Thymus (tissue), 11 donors: ENCODE data around the gene TRPV5. TPM values are rescaled to one million over a fixed set of nuclear protein-coding genes. Genes with fewer than 3 reads are reported as not detected.

Source experiments
- DNase-seq, 9 donors: peaks; one replicate each; pipeline ENCODE4 v3.0.0-alpha.2; 2013; ENCODE audit warnings: low spot score in 9 of 9, low read depth in 6 of 9, missing footprints in 1 of 9
- H3K27ac ChIP-seq, 2 donors: one replicate each; pipeline ENCODE4 v1.5.1; 2013; ENCODE audit warnings: control low read depth in 1 of 2, low read depth in 1 of 2, low read length in 1 of 2, mild to moderate bottlenecking in 1 of 2, moderate library complexity in 1 of 2
- H3K27me3 ChIP-seq, 2 donors: one replicate each; pipeline ENCODE4 v1.5.1; 2013; ENCODE audit warnings: low read length in 1 of 2; ENCODE audit not compliant: control insufficient read depth in 2 of 2, insufficient read depth in 1 of 2
- H3K36me3 ChIP-seq, 2 donors: one replicate each; pipeline ENCODE4 v1.5.1; 2013; ENCODE audit warnings: low read length in 1 of 2, mild to moderate bottlenecking in 1 of 2, moderate library complexity in 1 of 2; ENCODE audit not compliant: control insufficient read depth in 2 of 2, insufficient read depth in 2 of 2
- H3K4me1 ChIP-seq, 2 donors: one replicate each; pipeline ENCODE4 v1.5.1; 2013; ENCODE audit warnings: low read length in 2 of 2; ENCODE audit not compliant: control insufficient read depth in 2 of 2, insufficient read depth in 2 of 2
- H3K4me3 ChIP-seq, 2 donors: one replicate each; pipeline ENCODE4 v1.5.1; 2013; ENCODE audit warnings: low read length in 2 of 2, control low read depth in 1 of 2, mild to moderate bottlenecking in 1 of 2
- H3K9me3 ChIP-seq, 2 donors: one replicate each; pipeline ENCODE4 v1.5.1; 2013; ENCODE audit warnings: low read length in 1 of 2, mild to moderate bottlenecking in 1 of 2; ENCODE audit not compliant: control insufficient read depth in 2 of 2, insufficient read depth in 1 of 2
- WGBS: extraction: QIAGEN DNeasy Blood & Tissue Kit; methylation state at CpG from one replicate; pipeline ENCODE4 v1.1.7; 2013; 5-methylcytosine and 5-hydroxymethylcytosine counted together
- polyA plus RNA-seq: library from polyadenylated mRNA; stranded (reverse); fragments of 200-250 nt; gene quantifications from one replicate; pipeline ENCODE4 v1.2.3, GENCODE V29; 2013
- total RNA-seq: library from RNA; stranded (reverse); fragments of 120-200 nt; gene quantifications from one replicate; pipeline ENCODE4 v1.2.4, GENCODE V29; 2013
- donor health status: healthy.

TRPV5 gene
- total and polyA plus RNA-seq, 2 donors: 0.02 to 0.05 TPM

DNA sequence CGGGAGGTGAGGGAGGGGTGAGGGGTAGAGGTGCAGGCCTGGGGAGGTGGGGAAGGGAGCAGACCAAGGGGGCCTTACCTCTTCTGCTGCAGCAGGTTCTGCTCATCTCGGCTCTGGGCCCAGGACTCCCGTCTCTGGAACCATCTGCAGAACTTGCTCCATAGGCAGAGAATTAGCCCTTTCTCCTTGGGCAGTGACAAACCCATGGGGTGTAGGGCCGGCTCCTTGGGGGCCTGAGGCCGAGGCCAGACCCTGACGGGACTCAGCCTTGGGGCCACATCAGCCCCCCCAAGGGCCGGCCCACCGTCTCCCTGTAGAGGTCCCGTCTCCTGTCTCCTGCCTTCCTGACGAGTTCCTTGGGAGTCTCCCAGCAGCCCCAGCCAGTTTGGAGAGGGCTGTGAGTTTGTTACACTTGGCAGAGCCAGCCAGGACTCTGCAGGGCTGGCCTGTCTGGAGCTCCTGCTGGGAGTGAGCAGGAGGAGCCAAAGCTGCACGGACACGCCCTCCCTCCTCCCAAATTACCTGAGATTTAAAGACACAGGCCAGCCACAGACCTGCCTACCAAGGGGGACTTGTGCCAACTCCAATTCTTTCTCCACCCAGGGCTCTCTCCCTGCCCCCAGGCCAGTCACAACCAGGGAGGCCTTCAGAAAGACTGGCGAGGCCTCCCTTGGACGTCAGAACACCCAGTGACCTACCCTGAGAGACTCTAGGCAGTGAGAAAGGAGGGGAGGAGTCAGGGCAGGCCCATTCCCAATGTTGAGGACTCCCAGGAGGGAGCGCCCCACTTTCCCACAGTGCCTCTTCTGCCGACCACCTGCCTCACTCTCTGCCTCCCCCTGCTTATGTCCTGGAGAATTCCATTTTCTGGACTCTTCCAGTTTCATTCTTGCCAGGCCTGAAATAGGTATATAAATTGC, 48.0 kb downstream of the TRPV5 start, which contains the start of gene TRPV6:
Gene TRPV6, minus strand, starts transcription at position 435 of the 920 bp plus-strand sequence.
- Histone ChIP-seq H3K27me3 (no peaks in the 10 kb centered on the region), H3K36me3 (no peaks in the 10 kb centered on the region), H3K4me3 (no peak within 1 kb of the TSS), H3K9me3 (no peaks in the 10 kb centered on the region), H3K4me1 (peaks cover 0 to 5% of the 10 kb centered on the region in 2 donors), H3K27ac (no peak within 1 kb of the TSS)
- WGBS: 93% methylated on average over 16 of the region's 16 CpGs
- DNase-seq: no peak

DNA sequence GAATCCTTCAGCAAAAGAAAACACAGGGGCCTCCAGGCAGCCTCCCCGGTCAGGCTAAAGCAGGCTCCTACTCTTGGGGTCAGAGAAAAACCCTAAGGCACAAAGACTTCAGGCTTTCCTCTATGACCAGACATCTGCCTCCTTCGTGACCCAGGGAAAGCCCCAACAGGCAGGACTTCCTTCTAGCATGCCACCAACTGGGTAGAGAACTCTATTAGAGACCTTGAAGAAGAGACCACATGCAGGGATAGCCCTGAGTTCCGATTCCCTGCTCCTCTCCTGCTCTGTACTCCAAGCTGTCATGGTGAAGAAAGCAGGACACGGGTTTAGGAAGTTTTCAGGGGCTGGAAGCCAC, 49.3 kb downstream of the TRPV5 start:
- Histone ChIP-seq H3K4me1 (peaks cover 0 to 5% of the 10 kb centered on the region in 2 donors), H3K27ac (no peak overlapping the region), H3K9me3 (no peaks in the 10 kb centered on the region), H3K27me3 (no peaks in the 10 kb centered on the region), H3K36me3 (no peaks in the 10 kb centered on the region), H3K4me3 (no peak overlapping the region)
- 96% methylated on average over 4 of the region's 4 CpGs for WGBS
- no peak for DNase-seq

DNA sequence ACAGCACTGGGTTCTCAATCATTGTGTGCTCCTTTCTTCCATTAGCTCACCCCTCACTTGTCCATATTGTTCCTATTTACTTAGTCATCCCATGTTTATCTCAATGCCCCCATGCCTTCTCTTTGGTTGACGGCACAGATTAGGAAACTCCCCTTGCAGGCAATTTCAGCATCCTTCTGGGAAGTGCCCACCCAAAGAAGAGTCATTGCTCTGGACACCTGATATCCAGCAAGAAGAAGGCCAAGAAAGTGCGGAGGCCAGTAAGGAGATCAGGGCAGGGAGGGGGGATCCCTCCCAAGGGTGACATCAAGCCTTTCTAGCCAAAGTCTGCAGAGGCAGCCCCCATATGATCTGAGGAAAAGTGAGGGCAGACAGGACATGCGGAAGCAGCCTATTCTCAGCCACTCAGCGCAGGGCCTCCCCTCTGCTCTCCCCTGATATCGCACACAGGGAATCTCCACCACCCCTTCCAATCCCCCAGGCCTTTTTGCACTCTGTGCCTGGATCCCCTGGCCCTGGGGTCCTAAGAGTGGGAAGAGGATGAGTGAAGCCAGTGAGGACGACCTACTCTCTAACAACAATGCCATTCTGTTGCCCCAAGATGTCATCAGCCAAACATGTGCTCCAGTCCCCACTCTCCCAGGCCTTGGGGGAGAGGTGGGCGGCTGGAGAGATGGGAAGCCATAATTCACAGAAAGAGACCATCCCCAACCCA, 49.8 kb downstream of the TRPV5 start:
- WGBS: 94% methylated on average over 7 of the region's 7 CpGs
- no peak for DNase-seq

DNA sequence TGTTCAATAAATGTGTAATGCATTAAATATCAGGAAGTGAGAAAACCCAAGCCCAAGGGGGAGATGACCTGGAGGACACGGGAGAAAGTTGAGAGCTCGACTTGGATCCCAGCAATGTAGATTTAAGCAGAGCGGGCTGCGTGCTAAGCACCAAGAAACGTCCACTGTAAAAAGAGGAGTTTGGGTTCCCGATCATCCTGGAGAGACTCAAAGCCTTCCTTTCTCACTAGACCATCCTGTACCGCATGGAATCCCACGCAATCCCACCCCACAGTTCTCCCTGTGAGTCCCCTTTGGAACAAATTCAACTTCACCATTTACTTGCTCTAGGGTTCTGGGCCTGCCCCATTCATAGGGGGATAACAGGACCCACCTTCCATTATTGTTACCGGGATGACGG, 50.4 kb downstream of the TRPV5 start:
- H3K27me3 ChIP-seq: no peaks in the 10 kb centered on the region
- DNase-seq: no peak
- no peak overlapping the region for H3K27ac ChIP-seq
- no peaks in the 10 kb centered on the region for H3K36me3 ChIP-seq
- 91% methylated on average over 10 of the region's 10 CpGs for WGBS
- no peaks in the 10 kb centered on the region for H3K9me3 ChIP-seq
- no peak overlapping the region for H3K4me3 ChIP-seq
- peaks cover 0 to 5% of the 10 kb centered on the region in 2 donors for H3K4me1 ChIP-seq

More for the DNA sequence above, 49.8 kb downstream of the TRPV5 start:
- Histone ChIP-seq H3K9me3 (no peaks in the 10 kb centered on the region), H3K4me1 (peaks cover 0 to 5% of the 10 kb centered on the region in 2 donors), H3K27me3 (no peaks in the 10 kb centered on the region), H3K4me3 (no peak overlapping the region), H3K36me3 (no peaks in the 10 kb centered on the region), H3K27ac (no peak overlapping the region)

DNA sequence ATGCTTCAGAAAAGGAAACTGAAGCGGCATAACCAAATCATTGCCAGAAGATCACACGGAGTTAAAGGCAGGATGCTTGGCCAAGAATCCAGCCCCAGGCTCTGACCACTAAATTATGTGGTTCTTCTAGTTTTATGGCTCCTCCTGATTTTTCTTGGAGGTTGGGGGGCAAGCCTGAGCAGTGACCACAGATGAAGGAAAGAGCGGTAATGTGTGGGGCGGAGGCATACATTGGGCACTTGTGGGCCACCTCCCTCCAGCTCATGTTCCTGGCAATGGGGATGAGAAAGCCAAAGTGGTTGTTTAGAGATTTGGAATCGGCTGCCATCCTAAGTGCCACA, 51.2 kb downstream of the TRPV5 start:
- Histone ChIP-seq H3K4me1 (peaks cover 0 to 5% of the 10 kb centered on the region in 2 donors), H3K9me3 (no peaks in the 10 kb centered on the region), H3K27me3 (no peaks in the 10 kb centered on the region), H3K36me3 (no peaks in the 10 kb centered on the region), H3K27ac (no peak overlapping the region), H3K4me3 (no peak overlapping the region)
- DNase-seq: no peak
- WGBS: 95% methylated on average over 5 of the region's 5 CpGs

DNA sequence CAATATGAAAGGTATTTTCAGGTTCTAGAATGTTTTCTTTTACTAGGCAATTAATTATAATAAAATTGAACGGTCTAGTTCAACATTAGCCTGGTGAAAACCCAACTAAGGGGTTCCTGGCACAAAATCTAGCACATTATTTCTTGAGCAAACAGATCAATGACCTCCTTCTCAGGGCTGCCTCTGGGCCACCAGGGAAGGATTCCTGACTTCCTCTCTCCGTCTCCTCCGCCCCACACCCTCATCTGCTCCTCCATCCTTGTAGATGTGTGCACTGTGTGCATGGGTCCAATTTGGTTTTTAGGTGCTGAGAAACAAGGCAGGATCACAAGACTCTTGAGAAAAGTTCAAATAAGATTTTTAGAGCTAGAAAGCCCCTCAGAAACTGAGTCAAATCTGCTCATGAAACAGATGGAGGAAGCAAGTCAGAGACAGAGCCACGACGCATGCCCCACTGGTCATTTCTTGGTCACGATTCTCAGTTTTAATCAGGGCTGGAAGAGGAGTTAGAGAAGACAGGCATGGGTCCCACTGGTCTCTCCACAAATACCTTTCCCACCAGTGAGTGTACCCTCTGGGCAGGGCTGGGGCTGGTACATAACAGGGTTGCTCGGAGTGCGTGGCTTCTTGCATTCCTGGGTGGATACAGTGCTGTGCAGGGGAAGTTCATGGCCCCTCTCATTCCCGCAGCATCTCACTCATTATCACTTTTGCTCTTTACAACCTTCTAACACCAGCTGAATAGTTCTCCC, 51.8 kb downstream of the TRPV5 start:
- Histone ChIP-seq H3K36me3 (no peaks in the 10 kb centered on the region), H3K9me3 (no peaks in the 10 kb centered on the region), H3K27me3 (no peaks in the 10 kb centered on the region), H3K4me3 (no peak overlapping the region), H3K4me1 (peaks cover 0 to 5% of the 10 kb centered on the region in 2 donors), H3K27ac (no peak overlapping the region)
- 90% methylated on average over 9 of the region's 9 CpGs for WGBS
- DNase-seq: no peak

DNA sequence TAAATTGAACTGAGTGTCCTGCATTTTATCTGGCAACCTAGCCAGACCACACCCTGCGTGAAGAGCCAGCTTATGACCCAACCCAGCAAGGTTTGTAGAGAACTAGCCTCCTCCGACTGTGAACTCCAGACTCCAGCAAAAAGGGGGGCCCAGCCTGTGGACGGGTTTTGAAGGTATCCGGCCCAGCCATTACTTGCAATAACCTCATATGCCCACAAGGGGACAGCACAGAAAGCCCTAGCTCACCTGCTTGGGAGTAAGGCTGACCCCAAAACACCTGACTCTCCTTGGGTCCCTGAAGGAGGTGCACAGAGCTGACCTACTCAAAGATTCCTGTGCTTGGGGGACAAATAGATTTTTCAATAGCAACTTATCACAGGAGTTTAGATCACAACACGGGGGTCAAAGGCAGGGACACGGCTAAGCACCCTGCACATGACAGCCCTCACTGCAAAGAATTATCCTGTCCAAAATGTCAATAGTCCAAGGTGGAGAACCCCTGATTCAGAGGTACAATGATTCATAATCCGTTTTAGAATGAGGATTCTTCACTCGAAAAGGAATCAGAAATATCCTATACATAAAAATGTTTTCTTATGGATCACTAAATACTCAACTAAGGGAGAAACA, 52.6 kb downstream of the TRPV5 start:
- H3K9me3 ChIP-seq: no peaks in the 10 kb centered on the region
- H3K4me3 ChIP-seq: no peak overlapping the region
- peaks cover 0 to 5% of the 10 kb centered on the region in 2 donors for H3K4me1 ChIP-seq
- no peaks in the 10 kb centered on the region for H3K36me3 ChIP-seq
- no peak overlapping the region for H3K27ac ChIP-seq
- peak; percentile 19 to 82 (median 59) for DNase-seq
- H3K27me3 ChIP-seq: no peaks in the 10 kb centered on the region
- 46% methylated on average over 8 of the region's 8 CpGs for WGBS

DNA sequence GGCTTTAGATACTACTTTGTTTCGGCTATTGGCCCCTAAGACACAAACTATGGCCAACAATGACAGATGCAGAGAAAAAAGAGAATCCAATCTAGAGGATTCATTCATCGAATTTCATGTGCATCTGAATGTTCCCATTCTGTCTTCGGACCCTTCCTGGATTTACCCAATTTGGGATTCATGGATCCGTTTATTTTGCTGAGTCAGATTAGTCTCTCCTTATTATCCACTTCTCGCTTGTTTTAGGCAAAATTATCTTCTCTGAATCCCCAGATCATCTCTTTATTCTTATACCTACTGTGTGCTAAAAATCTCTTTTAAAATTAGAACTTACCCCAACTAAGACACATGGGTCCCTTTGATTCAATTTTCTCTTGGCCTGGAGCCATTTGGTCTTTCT, 54.5 kb downstream of the TRPV5 start:
- Histone ChIP-seq H3K4me3 (no peak overlapping the region), H3K36me3 (peaks cover 0 to under 1% of the 10 kb centered on the region in 2 donors), H3K9me3 (peaks cover 0 to 2% of the 10 kb centered on the region in 2 donors), H3K4me1 (peaks cover 0 to 5% of the 10 kb centered on the region in 2 donors), H3K27me3 (no peaks in the 10 kb centered on the region), H3K27ac (no peak overlapping the region)
- 97% methylated on average over 5 of the region's 5 CpGs for WGBS
- DNase-seq: no peak
